ENCODE data around the gene ATXN1.

ATXN1 gene

DNA sequence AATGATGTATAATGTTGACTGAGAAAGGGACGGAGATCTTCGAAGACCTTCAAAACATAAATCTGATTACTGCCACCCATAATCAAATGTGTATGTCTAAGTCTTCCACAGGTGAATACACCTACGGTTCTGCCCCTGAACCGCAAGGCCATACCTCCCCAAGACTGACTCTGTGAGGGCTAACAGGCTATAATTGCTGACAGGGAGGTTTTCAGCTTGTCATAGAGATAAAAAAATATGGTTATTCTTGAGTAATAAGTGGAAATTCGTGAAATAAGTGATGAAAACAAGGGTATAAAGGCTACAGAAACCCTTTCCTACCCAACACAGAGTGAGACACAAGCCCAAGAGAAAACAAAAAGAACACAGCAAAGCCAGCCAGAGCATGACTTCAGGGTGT, 188.9 kb downstream of the ATXN1 start:
- DNase-seq (ENCODE audit: low read depth): no peak
- no peak overlapping the region for H3K4me3 ChIP-seq (ENCODE audit: control insufficient read depth, low read depth, low read length)
- TF ChIP-seq, protein P1, sequence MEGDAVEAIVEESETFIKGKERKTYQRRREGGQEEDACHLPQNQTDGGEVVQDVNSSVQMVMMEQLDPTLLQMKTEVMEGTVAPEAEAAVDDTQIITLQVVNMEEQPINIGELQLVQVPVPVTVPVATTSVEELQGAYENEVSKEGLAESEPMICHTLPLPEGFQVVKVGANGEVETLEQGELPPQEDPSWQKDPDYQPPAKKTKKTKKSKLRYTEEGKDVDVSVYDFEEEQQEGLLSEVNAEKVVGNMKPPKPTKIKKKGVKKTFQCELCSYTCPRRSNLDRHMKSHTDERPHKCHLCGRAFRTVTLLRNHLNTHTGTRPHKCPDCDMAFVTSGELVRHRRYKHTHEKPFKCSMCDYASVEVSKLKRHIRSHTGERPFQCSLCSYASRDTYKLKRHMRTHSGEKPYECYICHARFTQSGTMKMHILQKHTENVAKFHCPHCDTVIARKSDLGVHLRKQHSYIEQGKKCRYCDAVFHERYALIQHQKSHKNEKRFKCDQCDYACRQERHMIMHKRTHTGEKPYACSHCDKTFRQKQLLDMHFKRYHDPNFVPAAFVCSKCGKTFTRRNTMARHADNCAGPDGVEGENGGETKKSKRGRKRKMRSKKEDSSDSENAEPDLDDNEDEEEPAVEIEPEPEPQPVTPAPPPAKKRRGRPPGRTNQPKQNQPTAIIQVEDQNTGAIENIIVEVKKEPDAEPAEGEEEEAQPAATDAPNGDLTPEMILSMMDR (IDR thresholded peaks at IDR 0.05; ENCODE audit: control insufficient read depth, insufficient read depth, low read depth, low read length, missing control alignments): no peak

DNA sequence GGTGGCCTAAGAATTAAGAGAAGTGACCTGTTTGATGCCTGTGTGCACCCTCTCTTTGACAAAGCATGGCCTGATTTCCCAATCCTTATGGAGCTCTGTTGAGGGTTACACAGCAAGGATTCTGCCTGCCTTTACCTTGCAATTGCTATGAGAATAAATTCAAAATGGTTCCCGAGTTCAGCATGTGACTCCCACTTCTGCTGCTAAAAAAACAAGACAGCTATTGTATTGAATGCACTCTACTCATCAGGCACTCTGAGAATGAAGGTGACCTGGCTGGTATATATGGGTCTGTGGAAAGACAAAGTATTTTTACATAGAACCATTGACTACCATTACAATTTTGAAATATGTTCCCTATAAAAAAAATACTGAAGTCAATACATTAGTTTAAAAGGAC, 190.3 kb downstream of the ATXN1 start:
- TF ChIP-seq, protein P1 (IDR thresholded peaks at IDR 0.05; ENCODE audit: control insufficient read depth, insufficient read depth, low read depth, low read length, missing control alignments): no peak
- no peak overlapping the region for H3K4me3 ChIP-seq (ENCODE audit: control insufficient read depth, low read depth, low read length)

DNA sequence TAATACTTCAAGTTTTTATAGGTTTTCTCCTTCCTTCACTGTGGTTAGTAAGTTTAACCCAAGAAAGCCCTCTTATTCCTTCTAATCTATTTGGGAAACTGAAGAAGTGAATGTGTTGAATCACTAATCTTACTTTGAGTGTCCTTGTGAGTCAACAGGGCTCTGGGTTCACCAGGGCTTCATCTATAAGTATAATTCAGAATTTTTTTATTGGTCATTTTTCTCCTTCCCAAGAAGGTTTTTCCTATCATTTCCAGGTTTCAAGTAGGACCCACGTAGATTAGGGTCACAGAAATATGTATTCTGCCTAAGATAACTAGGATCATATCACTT, 191.1 kb downstream of the ATXN1 start:
- H3K4me3 ChIP-seq (ENCODE audit: control insufficient read depth, low read depth, low read length): no peak overlapping the region
- TF ChIP-seq, protein P1 (IDR thresholded peaks at IDR 0.05; ENCODE audit: control insufficient read depth, insufficient read depth, low read depth, low read length, missing control alignments): no peak
- DNase-seq (ENCODE audit: low read depth): no peak

More for the DNA sequence above, 190.3 kb downstream of the ATXN1 start:
- no peak for DNase-seq (ENCODE audit: low read depth)

DNA sequence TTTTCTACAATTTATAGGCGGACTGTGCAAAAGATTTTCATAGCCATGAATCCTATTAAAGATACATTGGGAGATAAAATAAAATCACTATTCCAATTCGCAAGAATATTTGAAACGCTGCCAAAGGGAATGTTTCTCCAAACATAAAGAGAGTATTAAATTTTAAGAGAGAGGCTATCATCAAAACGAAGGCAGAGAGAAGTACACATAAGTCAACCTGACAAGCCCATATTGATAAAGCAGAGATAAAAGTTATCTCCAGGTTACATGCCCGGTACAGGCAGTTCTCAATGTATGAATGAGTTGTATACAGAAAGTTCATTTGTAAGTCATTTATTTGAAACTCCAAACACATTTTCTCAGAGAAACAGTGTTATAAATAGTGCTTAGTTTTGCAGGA, 193.1 kb downstream of the ATXN1 start:
- TF ChIP-seq, protein P1 (IDR thresholded peaks at IDR 0.05; ENCODE audit: control insufficient read depth, insufficient read depth, low read depth, low read length, missing control alignments): no peak
- H3K4me3 ChIP-seq (ENCODE audit: control insufficient read depth, low read depth, low read length): no peak overlapping the region
- DNase-seq (ENCODE audit: low read depth): no peak

DNA sequence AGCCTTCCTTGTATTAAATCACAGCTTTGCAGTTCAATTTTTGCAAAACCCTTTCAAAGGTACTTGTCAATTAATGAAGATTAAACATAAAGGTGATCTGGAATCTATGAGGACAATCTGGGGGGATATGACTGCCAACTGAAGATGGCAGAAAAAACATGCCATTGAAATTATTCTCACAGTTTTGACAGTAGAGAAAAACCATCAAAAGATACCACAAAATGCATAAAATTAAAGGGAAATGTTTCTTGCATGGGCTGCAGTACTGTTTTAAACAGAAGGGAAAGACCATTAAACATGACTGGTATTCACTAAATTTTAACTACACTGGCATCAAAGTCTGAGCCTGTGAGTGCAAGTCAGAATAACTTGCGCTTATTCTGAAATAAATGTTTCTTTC, 194.2 kb downstream of the ATXN1 start:
- TF ChIP-seq, protein P1 (IDR thresholded peaks at IDR 0.05; ENCODE audit: control insufficient read depth, insufficient read depth, low read depth, low read length, missing control alignments): no peak
- DNase-seq (ENCODE audit: low read depth): no peak
- H3K4me3 ChIP-seq (ENCODE audit: control insufficient read depth, low read depth, low read length): no peak overlapping the region

DNA sequence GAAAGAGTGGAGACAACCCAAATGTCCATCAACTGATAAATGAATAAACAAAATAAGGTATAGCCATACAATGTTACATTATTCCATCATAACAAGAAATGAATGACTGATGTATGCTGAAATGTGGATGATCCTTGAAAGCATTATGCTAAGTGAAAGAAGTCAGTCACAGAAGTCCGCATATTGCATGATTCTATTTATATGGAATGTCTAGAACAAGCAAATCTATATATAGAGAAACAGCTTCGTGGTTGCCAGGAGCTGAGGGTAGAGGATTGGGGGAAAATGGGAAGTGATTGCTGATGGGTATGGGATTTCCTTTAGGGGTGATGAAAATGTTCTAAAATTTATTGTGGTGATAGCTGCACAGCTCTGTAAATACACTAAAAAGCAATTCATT, 196.8 kb downstream of the ATXN1 start:
- no peak for DNase-seq (ENCODE audit: low read depth)
- H3K4me3 ChIP-seq (ENCODE audit: control insufficient read depth, low read depth, low read length): no peak overlapping the region
- TF ChIP-seq, protein P1 (IDR thresholded peaks at IDR 0.05; ENCODE audit: control insufficient read depth, insufficient read depth, low read depth, low read length, missing control alignments): no peak

DNA sequence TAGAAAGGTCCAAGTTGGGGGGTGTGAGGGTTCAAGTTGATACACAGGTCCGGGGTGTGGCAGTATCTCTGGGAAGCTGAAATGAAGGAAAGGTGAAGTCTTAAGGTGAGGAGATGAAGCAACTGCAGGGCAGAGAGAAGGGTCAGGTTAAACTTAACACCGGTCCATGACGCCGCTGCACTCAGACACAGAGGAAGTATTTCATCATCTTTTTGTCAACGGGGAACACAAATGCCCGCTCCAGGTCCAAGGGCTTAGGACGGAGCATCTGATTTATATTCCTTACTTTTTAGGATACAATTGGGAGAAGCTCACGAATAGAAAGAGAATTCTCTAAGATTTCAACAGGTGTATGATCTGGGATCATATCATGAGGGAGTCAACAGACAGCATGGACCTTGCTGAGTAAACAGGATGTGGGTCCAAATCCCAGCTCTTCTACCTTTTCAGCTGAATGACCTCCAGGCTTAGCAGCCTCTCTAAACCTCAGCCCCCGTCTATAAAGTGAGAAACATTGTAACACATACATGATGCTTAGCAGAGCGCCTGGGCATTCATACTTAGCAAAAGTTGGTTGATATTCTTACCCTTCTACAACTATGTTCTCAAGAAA, 197.5 kb downstream of the ATXN1 start:
- no peak overlapping the region for H3K4me3 ChIP-seq (ENCODE audit: control insufficient read depth, low read depth, low read length)

More for the DNA sequence above, 197.5 kb downstream of the ATXN1 start:
- no peak for DNase-seq (ENCODE audit: low read depth)
- TF ChIP-seq, protein P1 (IDR thresholded peaks at IDR 0.05; ENCODE audit: control insufficient read depth, insufficient read depth, low read depth, low read length, missing control alignments): no peak

Data from AG09309 (cell line).